GM18520 (cell line): ENCODE results near the gene SLC16A13.
"Not testable (repeated sequence)": the region's sequence is repeated elsewhere in the genome, so short reads cannot be mapped to it uniquely, and the experiment has no call there.

Experiments
- ATAC-seq: cut with Tn5 transposase; IDR thresholded peaks from one replicate; pipeline ENCODE4 v1.9.1; 2021; ENCODE audit not compliant: unreplicated experiment

The SLC16A13 gene, protein sequence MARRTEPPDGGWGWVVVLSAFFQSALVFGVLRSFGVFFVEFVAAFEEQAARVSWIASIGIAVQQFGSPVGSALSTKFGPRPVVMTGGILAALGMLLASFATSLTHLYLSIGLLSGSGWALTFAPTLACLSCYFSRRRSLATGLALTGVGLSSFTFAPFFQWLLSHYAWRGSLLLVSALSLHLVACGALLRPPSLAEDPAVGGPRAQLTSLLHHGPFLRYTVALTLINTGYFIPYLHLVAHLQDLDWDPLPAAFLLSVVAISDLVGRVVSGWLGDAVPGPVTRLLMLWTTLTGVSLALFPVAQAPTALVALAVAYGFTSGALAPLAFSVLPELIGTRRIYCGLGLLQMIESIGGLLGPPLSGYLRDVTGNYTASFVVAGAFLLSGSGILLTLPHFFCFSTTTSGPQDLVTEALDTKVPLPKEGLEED

DNA sequence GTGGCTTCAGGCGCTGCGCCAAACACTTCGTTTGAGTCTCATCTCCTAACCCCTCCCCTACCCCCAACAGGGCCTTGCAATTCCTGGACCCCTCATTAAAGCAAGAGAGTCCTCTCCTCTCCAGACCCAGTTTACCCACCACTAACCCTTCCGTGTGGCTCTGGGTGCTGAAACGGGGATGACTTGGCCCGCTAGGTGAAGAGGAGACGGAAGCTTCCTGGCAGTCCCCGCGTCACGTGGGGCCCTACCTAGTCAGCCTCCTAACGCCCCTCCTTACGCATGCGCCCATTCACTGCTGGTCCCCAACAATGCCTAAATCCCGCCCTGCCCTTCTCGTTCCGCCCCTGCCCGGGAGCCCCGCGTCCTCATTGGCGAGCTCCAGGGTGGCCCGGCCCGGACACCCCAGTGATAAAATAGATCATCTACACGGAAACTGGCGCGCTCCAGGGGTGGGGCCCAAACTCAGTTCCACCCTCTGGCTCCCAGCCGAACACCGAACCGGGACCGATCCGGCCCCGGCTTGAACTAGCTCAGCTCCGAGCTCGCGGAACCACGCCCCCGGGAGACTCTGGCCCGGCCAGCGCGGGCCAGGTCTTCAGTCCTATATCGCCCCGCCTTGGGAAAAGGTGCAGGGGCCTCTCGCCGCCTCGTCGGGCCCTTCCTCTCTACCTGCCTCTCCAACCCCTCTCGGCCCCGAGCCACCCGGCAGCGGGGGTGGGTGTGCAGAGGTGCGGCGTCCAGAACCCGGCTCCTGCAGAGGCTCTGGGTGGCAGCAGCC, at the start of gene SLC16A13:
SLC16A13 (plus strand) TSS at position 425 of the 778 bp plus-strand sequence. CDS start 368 bp downstream, outside the sequence.
- peak; percentile 85 for ATAC-seq

DNA sequence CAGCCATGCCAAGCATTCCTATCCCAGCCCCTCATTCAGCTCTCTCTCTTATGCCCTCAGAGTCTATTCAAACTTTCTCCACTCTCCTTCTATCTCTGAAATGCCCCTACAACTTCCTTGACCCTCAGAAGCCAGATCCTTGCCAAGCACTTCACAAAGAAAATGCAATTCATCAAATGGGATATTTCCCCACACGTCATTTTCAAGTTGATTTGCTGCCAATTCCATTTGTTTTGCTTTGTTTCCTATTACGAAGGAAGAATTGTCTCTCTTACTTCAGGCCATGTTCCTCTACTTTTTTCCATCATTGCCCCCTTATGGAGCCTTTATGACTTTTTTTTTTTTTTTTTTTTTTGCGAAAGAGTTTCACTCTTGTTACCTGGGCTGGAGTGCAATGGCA, 49.1 kb upstream of the SLC16A13 start:
- ATAC-seq: no peak

DNA sequence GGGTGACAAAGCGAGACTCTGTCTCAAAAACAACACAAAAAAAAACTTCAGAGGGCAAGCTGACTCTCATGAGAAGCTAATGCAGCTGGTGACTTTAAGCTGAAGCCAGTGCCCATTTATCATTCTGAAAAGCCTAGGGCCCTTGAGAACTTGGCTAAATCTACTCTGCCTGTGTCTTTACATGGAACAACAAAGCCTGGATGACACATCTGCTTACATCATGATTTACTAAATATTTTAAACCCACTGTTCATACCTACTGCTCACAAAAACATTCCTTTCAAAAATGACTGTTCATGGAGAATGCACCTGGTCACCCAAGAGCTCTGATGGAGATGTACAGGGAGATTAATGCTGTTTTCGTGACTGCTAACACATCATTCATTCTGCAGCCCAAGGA, 46.0 kb upstream of the SLC16A13 start:
- no peak for ATAC-seq

DNA sequence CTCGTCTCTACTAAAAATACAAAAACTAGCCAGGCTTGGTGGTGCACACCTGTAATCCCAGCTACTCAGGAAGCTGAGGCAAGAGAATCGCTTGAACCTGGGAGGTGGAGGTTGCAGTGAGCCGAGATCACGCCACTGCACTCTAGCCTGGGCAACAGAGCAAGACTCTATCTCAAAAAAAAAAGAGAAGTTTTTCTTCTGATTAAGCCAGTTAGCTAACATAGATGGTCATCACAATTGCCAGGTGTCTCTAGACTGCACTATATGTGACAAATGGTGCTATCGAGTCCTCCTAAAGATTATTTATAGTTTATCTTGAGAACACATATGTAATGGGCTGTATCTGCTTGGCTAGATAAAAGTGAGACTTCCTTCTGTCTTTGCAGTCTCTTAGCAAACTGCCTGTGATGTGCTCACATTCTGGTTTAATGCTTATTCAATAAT, 42.2 kb upstream of the SLC16A13 start:
- not testable (repeated sequence) for ATAC-seq

DNA sequence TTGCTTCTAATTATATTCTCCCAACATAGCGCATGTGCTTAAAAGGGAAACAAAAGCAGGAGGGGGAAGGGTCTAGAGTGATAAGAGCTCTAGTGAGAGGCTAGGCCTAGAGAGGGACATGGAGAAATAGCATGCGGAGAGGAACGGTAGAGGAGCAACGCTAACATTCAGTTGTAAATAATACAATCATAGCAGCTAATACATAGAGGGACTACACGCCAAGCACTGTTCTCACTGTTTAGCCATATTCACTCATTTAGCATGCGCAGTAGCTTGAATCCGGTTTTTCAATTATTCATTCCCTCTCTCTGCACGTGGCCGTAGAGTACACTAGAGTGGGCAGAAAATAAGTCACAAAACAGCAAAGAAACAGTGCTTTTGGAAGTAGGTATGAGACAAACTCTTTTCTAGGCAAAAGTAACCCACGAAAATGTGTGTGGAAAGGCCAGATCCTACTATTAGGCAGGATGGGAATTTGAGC, 41.7 kb upstream of the SLC16A13 start:
- ATAC-seq: no peak

DNA sequence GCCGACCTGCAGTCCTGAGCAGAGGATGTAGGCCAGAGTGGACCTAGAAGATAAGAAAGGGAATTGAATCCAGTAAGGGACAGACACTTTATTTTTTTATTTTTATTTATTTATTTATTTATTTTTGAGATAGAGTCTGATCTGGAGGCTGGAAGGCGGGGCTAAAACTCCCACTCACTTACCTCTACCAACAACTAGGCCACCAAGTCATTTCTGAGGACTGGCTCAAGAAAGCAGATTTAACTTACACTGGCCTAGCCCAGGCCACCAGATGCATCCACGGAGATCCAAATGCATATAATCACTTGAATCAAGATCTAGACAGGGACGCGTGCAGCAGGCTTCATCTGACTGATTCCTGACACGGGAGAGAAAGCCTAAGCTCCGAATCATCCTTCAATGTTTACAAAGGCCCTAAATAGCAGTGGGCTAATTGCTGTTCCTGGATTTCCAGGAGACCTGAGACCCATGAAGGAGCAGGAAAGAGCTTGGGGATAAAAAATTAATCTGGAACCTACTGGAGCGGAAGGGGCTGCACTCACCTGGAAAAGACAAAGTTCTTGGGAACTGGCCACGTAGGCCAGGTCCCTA, 41.1 kb upstream of the SLC16A13 start:
- no peak for ATAC-seq

DNA sequence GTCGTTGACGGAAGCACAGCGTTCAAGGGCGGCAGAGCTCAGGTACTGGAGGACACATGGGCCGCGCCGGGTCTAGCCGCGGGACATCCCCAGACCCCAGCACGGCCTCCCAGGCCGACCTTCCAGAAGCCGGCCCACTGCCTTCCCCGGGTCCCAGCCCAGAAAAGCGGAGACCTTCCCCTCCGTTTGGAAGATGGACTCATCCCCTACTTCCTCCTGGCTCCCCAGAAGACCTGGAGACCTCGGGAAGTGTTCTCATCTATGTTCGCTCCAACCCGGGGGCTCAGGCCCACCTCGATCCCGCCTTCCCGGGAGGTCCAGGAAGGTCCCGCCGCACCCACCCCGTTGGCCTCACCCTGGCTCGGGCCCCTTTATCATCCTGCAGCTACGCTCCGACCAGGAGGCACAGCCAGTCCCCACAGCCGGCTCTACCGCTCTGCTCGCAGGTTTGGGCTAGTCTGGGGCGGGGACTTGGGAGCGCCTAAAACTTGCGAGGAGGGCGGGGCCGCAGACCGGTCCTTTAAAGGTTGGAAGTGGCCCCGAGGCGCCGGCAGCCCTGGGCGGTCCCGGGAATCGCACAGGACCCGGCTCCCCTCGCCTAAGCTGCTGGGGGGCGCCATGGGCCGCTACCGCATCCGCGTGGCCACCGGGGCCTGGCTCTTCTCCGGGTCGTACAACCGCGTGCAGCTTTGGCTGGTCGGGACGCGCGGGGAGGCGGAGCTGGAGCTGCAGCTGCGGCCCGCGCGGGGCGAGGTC, 40.1 kb upstream of the SLC16A13 start, which contains the start of gene ALOX12:
ALOX12 (plus strand) TSS at position 550 of the 756 bp plus-strand sequence; CDS start at position 619, 69 bp downstream.
- no peak for ATAC-seq

DNA sequence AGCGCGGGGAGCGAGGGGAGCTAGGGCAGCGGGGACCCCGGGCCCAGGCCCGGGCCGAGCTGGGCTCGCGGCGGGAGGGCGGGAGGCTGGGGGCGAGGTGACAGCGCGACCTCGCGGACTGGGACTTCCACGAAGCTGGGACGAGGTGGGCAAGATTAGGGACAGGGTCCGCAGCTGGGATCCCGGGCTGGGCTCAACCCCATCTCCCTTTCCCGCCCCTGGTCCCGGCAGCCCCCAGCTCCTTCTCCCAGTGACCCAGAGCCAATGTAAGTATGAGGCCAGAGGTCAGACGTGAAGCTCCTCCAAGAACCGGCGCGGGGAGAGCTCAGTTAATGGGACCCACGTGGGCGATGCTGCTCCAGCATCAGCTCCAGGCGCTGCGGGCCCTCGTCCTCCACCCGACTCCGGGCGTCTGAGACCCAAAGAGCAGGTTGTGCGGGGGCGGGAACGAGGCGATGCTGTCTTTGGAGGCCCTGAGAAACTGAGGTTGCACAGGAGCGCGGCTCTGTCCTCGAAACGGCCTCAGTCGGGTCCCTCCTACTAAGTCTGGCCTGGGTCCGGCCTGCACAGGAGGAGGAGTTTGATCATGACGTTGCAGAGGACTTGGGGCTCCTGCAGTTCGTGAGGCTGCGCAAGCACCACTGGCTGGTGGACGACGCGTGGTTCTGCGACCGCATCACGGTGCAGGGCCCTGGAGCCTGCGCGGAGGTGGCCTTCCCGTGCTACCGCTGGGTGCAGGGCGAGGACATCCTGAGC, 39.4 kb upstream of the SLC16A13 start:
- ATAC-seq: no peak

DNA sequence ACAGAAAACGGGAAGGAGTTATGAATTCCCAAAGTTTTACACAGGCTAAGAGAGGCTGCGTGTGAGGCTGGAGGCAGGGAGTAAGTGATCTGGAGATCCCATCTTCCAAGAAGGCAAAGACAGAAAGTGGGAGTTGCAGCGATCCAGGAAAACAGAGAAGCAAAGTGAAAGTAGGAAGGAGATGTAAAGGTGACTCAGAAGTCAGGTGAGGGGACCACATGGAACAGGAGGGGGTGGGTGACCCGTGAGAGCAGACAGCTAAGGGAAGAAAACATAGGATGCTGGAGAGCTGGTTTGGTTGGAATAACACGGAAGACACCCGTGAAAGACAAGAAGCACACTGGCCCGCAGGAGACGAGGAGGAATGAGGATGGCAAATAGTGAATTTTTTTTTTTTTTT, 38.6 kb upstream of the SLC16A13 start:
- ATAC-seq: no peak

DNA sequence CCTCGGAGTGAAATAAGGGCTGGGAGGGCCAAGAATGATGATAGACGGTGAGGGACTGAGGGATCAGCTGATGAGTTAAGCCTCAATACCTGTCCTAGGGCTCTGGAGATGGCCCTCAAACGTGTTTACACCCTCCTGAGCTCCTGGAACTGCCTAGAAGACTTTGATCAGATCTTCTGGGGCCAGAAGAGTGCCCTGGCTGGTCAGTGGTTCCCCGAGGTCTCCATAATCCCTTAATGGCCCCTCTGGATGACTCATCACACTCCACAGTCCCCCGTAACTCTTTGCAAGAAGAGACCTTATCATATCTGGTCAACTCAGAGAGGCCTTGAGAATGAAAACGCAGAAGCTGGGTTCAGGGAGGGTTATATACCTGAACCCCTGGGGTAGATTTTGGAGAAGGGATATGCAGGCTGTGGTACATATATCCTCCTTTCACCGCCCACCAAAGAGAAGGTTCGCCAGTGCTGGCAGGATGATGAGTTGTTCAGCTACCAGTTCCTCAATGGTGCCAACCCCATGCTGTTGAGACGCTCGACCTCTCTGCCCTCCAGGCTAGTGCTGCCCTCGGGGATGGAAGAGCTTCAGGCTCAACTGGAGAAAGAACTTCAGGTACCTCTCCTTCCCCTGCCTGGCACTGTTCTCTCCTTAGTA, 36.8 kb upstream of the SLC16A13 start:
- no peak for ATAC-seq

DNA sequence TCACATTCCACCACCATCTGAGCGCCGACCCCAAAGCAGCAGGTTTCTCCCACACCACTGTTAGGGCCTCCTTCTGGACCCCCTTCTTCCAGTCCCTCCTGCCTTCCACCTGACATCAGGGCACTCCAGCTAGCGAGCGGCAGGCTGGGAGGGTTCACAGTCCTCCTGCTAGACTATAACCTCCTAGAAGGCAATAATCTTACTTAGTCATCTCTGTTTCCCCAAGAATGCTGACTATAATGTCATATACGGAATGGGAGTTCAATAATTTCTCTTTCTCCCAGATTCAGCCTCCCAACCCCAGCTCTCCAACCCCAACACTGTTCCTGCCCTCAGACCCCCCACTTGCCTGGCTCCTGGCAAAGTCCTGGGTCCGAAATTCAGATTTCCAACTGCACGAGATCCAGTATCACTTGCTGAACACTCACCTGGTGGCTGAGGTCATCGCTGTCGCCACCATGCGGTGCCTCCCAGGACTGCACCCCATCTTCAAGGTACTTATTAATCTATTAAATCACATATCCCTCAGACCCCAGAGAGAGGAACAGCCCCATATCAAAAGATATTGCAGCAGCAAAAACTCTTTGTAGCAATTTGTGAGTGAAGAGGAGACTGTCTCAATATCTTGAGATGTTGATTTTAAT, 34.4 kb upstream of the SLC16A13 start:
- no peak for ATAC-seq

DNA sequence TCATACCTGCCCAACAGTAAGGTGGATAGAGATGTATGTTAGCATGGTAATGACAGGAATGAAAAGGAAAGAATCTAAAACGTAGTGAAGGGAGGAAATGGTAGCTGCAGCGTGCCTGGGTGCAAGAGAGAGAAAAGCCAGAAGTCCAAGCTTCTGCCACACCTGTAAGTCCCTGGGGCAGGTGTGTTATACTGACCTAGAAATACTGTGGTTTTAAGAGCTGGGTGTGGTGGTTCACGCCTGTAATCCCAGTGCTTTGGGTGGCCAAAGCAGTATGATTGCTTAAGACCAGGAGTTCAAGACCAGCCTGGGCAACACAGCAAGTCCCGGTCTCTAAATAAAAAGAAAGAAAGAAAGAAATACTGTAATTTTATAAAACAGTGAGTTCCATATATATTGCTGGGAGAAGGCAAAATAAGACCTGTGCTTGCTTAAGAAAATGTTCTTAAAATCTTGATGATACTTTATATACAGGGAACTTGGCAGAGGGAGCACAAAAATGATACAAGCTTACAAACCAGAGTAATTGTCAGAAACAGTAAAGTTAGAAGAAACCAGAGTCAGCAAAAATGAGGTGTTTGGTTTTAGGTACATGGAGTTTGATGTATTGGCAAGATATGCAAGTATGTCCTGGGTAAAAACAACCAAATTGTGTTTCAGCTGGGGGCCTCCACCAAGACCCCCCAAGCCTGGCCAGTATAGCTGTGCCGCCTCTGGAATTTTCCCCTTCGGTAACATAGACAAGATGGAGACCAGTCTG, 33.3 kb upstream of the SLC16A13 start:
- ATAC-seq: no peak

DNA sequence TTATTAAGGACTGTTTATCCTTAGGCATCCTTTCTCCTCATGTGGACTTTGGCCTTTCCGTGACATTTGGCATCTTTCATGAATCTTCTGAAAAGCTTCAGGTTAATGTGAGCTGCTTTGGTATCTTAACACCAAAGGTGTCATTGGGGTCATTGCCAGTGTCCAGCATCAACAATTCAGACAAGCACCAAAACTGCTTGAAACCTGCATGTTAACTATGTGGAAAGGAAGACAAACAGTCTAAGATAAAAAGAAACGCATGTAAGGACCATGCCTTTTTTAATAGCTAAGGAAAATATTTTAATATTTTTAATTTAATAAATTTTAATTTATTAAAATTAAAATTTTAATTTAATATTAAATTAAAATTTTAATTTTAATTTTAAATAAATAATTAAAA, 32.1 kb upstream of the SLC16A13 start:
- no peak for ATAC-seq

DNA sequence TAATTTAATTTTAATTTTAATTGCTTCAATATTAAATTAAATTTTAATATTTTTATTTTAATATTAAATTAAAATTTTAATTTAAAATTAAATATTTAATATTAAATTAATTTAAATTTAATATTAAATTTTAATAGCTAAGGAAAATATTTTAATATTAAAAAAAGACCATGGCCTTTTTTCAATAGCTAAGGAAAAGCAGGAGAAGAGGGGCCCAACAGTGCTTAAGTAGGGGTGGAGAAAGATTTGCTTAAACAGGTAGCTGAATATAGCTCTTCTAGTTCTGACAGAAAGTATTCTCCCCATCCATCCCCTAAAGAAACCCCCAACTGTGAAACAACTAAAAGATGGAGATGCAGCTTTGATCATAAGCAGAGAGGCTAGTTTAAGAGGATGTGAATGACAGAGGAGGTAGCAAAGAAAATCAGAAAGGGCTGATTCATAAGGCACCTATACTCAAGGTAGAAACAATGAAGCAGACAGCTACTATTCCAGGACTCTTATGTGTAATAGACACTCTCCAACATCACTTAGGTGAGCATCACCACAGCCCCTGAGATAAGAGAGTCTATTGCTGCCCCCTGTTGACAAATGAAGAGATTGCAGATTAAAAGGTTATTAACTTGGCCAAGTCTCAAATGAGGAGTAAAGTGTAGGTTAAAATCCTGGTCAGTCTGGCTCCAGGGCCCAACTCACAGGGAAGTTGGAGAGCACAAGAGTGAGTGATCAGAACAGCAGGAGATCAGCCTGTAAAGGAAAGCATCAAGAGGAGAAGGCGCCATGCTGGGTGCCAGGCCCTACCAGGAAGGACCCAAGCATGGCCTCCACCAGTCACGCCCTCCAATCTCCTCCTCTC, 31.2 kb upstream of the SLC16A13 start:
- peak; percentile 53 for ATAC-seq

DNA sequence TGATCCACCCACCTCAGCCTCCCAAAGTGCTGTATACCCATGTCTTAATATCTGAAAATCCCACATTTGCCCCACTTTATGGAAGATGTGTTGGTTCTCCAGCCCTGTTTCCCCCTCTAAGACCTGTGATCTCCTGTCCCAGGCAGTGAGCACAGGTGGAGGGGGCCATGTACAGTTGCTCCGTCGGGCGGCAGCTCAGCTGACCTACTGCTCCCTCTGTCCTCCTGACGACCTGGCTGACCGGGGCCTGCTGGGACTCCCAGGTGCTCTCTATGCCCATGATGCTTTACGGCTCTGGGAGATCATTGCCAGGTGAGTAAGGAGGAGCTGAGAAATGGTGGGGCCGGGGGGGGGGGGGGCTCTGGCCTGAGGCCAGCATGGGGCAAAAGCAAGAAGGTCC, 30.1 kb upstream of the SLC16A13 start:
- ATAC-seq: no peak

DNA sequence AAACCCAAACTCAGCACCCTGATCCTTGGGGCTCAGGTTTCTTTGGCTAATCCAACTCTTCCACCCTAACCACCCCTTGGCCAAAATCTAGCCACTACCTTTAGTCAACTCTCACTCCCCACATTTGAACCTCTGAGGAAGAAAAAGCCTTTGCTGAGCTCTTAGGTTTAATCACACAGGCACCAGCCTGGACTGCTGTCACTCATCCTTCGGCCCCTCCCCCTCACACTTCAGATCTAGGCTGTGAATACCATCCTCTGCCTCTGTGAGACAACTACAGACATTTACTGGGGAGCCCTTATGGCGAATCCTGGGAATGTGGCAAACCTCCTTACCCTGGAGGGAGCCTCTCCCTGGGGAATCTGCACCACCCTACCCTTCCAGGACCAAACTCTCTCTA, 28.7 kb upstream of the SLC16A13 start:
- no peak for ATAC-seq

DNA sequence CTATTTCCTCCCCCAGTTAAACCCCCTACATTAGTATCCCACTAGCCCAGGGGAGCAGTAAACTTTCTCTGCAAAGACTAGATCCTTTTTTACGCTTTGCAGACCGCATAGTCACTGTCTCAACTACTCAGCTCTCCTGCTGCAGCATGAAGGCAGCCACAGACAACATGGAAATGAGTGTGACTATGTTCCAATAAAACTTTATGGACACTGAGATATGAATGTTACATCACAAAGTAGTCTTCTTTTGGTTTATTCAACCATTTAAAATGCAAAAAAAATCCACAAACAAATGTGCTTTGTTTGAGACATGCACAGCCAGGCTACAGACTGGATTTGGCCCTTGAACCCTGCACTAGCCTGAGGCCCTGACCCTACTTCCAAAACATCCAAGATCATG, 25.3 kb upstream of the SLC16A13 start:
- ATAC-seq: no peak
